Central memory CD8-positive, alpha-beta T cell (primary cell): Measurements from ENCODE around the gene HNRNPUL1.
"Not testable (repeated sequence)": the region's sequence is repeated elsewhere in the genome, so short reads cannot be mapped to it uniquely, and the experiment has no call there.

Experiments
- ATAC-seq: fragments of 150-1000 bp; cut with Tn5 transposase; replicated peaks from 2 replicates; pipeline ENCODE4 v1.10.0; 2022; ENCODE audit warnings: mild to moderate bottlenecking, moderate FRiP score, moderate number of reproducible peaks; ENCODE audit not compliant: poor library complexity, severe bottlenecking; ENCODE audit errors: extremely low read depth
- DNase-seq, 2 donors: peaks; one replicate each; pipeline ENCODE4 v3.0.0; 2021; ENCODE audit warnings: low spot score in 2 of 2
- H3K27ac Mint-ChIP-seq: one replicate; pipeline ENCODE4 v1.8.0; 2022; ENCODE audit warnings: low read depth, mild to moderate bottlenecking, moderate library complexity, mixed read lengths
- H3K27me3 Mint-ChIP-seq: one replicate; pipeline ENCODE4 v1.8.0; 2022; ENCODE audit warnings: mixed read lengths
- H3K36me3 Mint-ChIP-seq: one replicate; pipeline ENCODE4 v1.8.0; 2022; ENCODE audit warnings: mild to moderate bottlenecking, moderate library complexity, mixed read lengths; ENCODE audit not compliant: insufficient read depth
- H3K4me1 Mint-ChIP-seq: one replicate; pipeline ENCODE4 v1.8.0; 2022; ENCODE audit warnings: mixed read lengths
- H3K4me3 Mint-ChIP-seq: one replicate; pipeline ENCODE4 v1.8.0; 2022; ENCODE audit warnings: mild to moderate bottlenecking, moderate library complexity, mixed read lengths
- H3K9me3 Mint-ChIP-seq: one replicate; pipeline ENCODE4 v1.8.0; 2022; ENCODE audit warnings: mixed read lengths

Gene HNRNPUL1

GRCh38 chr19:41328842-41329225 is 64.7 kb downstream of the HNRNPUL1 start:
- ATAC-seq = no peak
- peak overlapping the region; percentile 76 for H3K4me3 Mint-ChIP-seq

GRCh38 chr19:41330481-41330880 is 66.3 kb downstream of the HNRNPUL1 start:
- H3K9me3 Mint-ChIP-seq = no peaks in the 10 kb centered on the region
- ATAC-seq (no peak), DNase-seq (no peak)
- H3K4me3 Mint-ChIP-seq = peak overlapping the region; percentile 58
- peak overlapping the region; percentile 92 for H3K27ac Mint-ChIP-seq
- H3K36me3 Mint-ChIP-seq = peaks cover 88% of the 10 kb centered on the region
- H3K27me3 Mint-ChIP-seq = no peaks in the 10 kb centered on the region
- H3K4me1 Mint-ChIP-seq = peaks cover 69% of the 10 kb centered on the region

More at GRCh38 chr19:41328842-41329225, 64.7 kb downstream of the HNRNPUL1 start:
- peaks cover 90% of the 10 kb centered on the region for H3K36me3 Mint-ChIP-seq
- peaks cover 75% of the 10 kb centered on the region for H3K4me1 Mint-ChIP-seq
- peak overlapping the region; percentile 96 for H3K27ac Mint-ChIP-seq
- no peaks in the 10 kb centered on the region for H3K9me3 Mint-ChIP-seq
- H3K27me3 Mint-ChIP-seq = no peaks in the 10 kb centered on the region
- no peak for DNase-seq

GRCh38 chr19:41330946-41331678 is 66.9 kb downstream of the HNRNPUL1 start:
- DNase-seq (no peak), ATAC-seq (no peak)
- peaks cover 92% of the 10 kb centered on the region for H3K36me3 Mint-ChIP-seq
- H3K27me3 Mint-ChIP-seq = no peaks in the 10 kb centered on the region
- no peaks in the 10 kb centered on the region for H3K9me3 Mint-ChIP-seq
- peak overlapping the region; percentile 92 for H3K27ac Mint-ChIP-seq
- H3K4me1 Mint-ChIP-seq = peaks cover 64% of the 10 kb centered on the region
- peak overlapping the region; percentile 58 for H3K4me3 Mint-ChIP-seq

- peak overlapping the region; percentile 92 for H3K27ac Mint-ChIP-seq
- no peak for ATAC-seq
- H3K36me3 Mint-ChIP-seq = peaks cover 90% of the 10 kb centered on the region
- peak overlapping the region; percentile 58 for H3K4me3 Mint-ChIP-seq
- no peaks in the 10 kb centered on the region for H3K27me3 Mint-ChIP-seq
- no peak for DNase-seq
- H3K9me3 Mint-ChIP-seq = no peaks in the 10 kb centered on the region
- peaks cover 55% of the 10 kb centered on the region for H3K4me1 Mint-ChIP-seq
These were observed 67.8 kb downstream of the HNRNPUL1 start for GRCh38 chr19:41332000-41332399.

GRCh38 chr19:41332468-41332867 is 68.3 kb downstream of the HNRNPUL1 start:
- ATAC-seq (no peak), DNase-seq (no peak)
- Mint-ChIP-seq H3K27me3 (no peaks in the 10 kb centered on the region), H3K4me1 (peaks cover 53% of the 10 kb centered on the region), H3K27ac (peak overlapping the region; percentile 92), H3K36me3 (peaks cover 91% of the 10 kb centered on the region), H3K9me3 (no peaks in the 10 kb centered on the region), H3K4me3 (peak overlapping the region; percentile 58)

GRCh38 chr19:41334793-41335192 is 70.6 kb downstream of the HNRNPUL1 start:
- Mint-ChIP-seq H3K9me3 (no peaks in the 10 kb centered on the region), H3K36me3 (peaks cover 91% of the 10 kb centered on the region), H3K4me3 (no peak overlapping the region), H3K27me3 (no peaks in the 10 kb centered on the region), H3K27ac (no peak overlapping the region), H3K4me1 (peaks cover 41% of the 10 kb centered on the region)
- DNase-seq = no peak
- no peak for ATAC-seq

GRCh38 chr19:41335467-41335866 is 71.3 kb downstream of the HNRNPUL1 start:
- Mint-ChIP-seq H3K4me3 (no peak overlapping the region), H3K27ac (no peak overlapping the region), H3K9me3 (no peaks in the 10 kb centered on the region), H3K4me1 (peaks cover 37% of the 10 kb centered on the region), H3K27me3 (no peaks in the 10 kb centered on the region), H3K36me3 (peaks cover 91% of the 10 kb centered on the region)
- ATAC-seq (no peak), DNase-seq (no peak)

- peak overlapping the region; percentile 49 for H3K27ac Mint-ChIP-seq
- H3K4me1 Mint-ChIP-seq = peaks cover 37% of the 10 kb centered on the region
- peaks cover 94% of the 10 kb centered on the region for H3K36me3 Mint-ChIP-seq
- DNase-seq = no peak
- H3K9me3 Mint-ChIP-seq = no peaks in the 10 kb centered on the region
- H3K4me3 Mint-ChIP-seq = peak overlapping the region; percentile 32
- H3K27me3 Mint-ChIP-seq = no peaks in the 10 kb centered on the region
- ATAC-seq = no peak
These were observed 75.8 kb downstream of the HNRNPUL1 start for GRCh38 chr19:41339936-41340335.

- peak overlapping the region; percentile 90 for H3K27ac Mint-ChIP-seq
- ATAC-seq (peak; percentile 20), DNase-seq (no peak)
- H3K4me1 Mint-ChIP-seq = peaks cover 37% of the 10 kb centered on the region
- H3K27me3 Mint-ChIP-seq = no peaks in the 10 kb centered on the region
- H3K36me3 Mint-ChIP-seq = peaks cover 96% of the 10 kb centered on the region
- H3K4me3 Mint-ChIP-seq = peak overlapping the region; percentile 59
- H3K9me3 Mint-ChIP-seq = no peaks in the 10 kb centered on the region
These were observed 77.7 kb downstream of the HNRNPUL1 start for GRCh38 chr19:41341669-41342490.

GRCh38 chr19:41344162-41344561 is 80.0 kb downstream of the HNRNPUL1 start:
- Mint-ChIP-seq H3K27ac (peak overlapping the region; percentile 90), H3K4me1 (peaks cover 43% of the 10 kb centered on the region), H3K27me3 (no peaks in the 10 kb centered on the region), H3K9me3 (no peaks in the 10 kb centered on the region), H3K4me3 (peak overlapping the region; percentile 39), H3K36me3 (peaks cover 94% of the 10 kb centered on the region)
- DNase-seq = no peak
- no peak for ATAC-seq

GRCh38 chr19:41346916-41347315 is 82.7 kb downstream of the HNRNPUL1 start:
- ATAC-seq, H3K9me3 Mint-ChIP-seq, DNase-seq, H3K27me3 Mint-ChIP-seq, H3K27ac Mint-ChIP-seq: not testable (repeated sequence)
- Mint-ChIP-seq H3K4me3 (peak overlapping the region; percentile 25), H3K36me3 (peaks cover 89% of the 10 kb centered on the region), H3K4me1 (peaks cover 61% of the 10 kb centered on the region)

- H3K36me3 Mint-ChIP-seq = peaks cover 74% of the 10 kb centered on the region
- no peaks in the 10 kb centered on the region for H3K9me3 Mint-ChIP-seq
These were observed 86.7 kb downstream of the HNRNPUL1 start for GRCh38 chr19:41350735-41351338.

More at GRCh38 chr19:41350735-41351338, 86.7 kb downstream of the HNRNPUL1 start:
- ATAC-seq (peak; percentile 6), DNase-seq (no peak)
- peak overlapping the region; percentile 97 for H3K27ac Mint-ChIP-seq
- peaks cover 58% of the 10 kb centered on the region for H3K4me1 Mint-ChIP-seq
- peak overlapping the region; percentile 96 for H3K4me3 Mint-ChIP-seq
- no peaks in the 10 kb centered on the region for H3K27me3 Mint-ChIP-seq
